ELF-1 (cell line): ENCODE measurements around the gene TNIK.

Experiments
- DNase-seq: peaks from one replicate; pipeline ENCODE4 v3.0.0-alpha.2; 2016; ENCODE audit warnings: low read depth, low spot score

The TNIK gene

DNA sequence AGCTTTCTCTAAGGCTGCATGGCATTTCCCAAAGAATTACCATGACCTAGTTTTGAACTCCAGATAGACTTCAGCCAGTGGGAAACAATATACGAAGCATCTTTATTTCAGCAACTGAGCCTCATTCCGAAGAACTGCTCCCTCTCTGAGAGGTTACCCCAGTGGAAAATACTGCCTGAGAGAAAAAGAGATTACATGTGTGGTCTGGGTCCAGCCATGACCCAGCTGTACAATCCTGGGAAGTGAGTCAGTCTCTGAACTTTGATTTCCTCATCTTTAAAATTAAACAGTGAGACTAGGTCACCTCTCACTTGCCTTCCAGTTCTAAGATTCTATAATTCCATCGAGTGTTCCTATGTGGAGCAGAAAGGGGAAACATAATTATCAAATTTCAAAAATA is 42.4 kb downstream of the TNIK start:
- DNase-seq: no peak

DNA sequence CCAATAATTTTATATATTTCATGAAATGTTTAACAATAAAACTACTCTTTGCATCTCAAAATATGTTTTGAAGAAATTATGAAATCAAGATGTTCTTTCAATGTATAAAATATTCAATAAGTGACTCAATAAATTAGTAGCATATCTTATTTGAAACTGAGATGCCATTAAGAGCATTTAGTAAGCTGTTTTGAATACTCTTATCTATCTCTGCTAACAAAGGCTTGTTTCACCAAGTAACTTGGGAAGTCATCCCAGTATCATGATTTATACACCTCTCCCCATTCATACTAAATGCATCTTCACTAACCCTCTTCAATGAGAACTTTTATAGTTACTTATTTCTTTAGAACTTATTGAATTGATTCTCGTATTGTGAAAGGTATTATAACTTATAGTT is 43.1 kb downstream of the TNIK start:
- DNase-seq: no peak

DNA sequence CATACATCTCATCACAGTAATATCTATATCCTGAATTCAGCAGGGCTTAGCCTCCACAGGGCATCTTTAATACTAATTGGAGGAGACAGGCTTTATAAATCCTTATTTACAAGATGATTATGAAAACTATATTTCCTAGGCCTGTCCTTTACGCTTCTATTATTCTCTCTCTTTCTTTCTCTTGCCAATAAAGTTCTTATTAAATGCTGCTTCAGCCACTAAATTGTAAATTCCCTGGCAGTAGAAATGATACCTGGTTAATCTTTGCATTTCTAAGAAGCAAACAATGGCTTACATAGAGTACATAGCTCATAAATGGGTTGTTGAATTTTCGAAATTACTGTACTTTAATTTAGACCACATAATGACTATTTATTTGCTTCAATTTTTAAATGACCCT is 43.5 kb downstream of the TNIK start:
- DNase-seq: no peak

DNA sequence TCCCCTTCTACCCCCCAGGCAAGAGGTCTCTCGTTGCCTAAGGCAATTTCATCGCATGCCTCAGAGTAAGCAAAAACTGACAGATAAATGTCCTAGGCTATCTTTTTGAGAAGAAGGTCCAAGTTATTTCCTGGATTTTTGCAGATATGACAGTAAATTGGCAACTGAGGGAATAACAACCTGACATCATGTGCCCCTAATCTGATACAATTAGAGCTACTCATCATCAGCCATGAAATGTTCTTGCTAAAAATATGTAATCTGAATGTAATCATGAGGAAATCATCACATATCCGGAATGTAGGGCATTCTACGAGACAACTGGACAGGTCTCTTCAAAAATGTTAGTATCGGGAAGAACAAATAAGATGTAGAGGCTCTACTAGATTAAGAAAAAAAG is 44.1 kb downstream of the TNIK start:
- DNase-seq: no peak

DNA sequence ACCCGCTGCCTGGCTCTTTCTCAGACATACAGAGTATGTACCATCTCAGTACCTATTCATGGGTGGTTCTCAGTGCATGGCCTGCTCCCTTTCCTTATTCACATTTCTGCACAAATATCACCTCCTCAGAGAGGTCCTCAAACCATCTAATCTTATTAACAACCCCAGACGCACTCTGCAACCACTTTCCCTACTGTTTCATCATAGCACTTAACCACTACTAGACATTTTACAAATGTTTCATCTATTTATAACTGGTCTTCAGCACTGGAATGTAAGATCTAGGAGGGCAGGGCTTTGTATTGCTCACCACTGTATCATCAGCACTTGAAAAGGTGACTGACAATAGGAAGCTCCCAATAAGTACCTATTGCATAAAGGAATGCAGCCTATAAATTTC is 45.1 kb downstream of the TNIK start:
- DNase-seq: no peak

DNA sequence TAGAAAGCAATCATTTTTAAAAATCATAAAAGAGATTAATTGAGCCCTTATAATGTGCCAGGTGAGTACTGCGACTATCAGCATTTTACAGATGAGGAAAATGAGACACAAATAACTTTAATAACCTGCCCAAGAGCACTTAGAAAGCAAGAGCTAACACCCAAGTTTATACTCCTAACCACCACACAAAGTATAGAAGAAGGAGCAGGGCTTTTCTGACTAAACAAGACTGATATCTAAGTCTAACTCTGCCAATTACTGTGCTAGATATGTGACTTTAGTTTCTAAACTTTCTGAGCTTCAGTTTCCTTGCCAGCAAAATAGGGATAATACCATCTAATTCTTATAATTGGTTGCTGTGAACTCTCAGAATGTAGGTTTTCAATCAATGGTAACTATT is 47.7 kb downstream of the TNIK start:
- DNase-seq: no peak

DNA sequence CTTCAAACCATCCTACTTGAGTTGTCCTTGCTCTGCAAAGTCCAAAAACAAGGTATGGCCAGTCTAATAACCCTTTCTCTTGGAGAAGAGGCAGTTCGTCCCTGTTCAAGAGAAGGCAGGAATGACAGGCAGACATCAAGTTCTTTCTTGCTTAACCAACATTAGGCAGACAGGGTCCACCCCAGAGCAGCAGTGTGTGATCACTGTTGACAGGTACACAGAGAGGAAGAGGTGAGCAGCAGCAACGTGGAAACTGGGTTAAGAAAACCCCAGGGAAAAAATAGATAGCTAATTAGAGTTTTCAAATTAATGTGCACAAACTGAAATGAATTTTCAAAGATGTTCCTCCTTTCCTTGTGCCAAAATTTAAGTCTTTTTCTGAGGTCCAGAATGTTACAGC is 48.2 kb downstream of the TNIK start:
- no peak for DNase-seq

DNA sequence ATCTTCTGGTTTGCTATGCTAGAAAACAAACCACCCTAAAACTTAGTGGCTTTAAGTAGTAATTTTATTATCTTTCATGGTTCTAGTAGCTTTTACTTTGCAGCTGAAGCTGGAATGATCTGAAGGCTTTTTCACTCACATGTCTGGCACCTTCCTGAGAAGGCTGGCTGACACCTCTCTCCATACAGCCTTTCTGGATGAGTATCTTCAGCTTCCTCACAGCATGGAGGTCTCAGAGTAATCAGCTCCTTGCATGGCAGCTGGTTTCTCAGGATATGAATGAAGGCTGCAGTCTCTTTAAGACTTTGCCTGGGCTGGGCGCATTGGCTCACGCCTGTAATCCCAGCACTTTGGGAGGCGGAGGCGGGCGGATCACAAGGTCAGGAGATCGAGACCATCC is 50.0 kb downstream of the TNIK start:
- DNase-seq: peak; percentile 2

DNA sequence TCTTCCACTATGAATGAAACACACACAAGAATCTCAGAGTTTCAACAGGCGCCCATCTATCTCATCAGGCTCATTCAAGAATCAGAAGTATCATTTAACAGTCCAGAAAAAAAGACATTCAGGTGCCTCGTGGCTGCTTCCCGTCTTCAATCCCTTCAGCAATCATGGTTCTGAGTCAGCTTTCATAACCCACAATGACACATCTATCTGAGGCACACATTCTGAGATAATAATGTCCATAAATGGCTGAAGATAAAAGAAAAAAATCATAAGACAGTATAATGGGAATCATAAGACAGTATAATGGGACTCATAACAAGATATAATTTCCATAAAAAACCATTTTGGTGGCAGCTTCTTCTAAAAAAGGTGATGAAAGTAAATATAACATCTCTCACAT is 52.4 kb downstream of the TNIK start:
- DNase-seq: no peak

DNA sequence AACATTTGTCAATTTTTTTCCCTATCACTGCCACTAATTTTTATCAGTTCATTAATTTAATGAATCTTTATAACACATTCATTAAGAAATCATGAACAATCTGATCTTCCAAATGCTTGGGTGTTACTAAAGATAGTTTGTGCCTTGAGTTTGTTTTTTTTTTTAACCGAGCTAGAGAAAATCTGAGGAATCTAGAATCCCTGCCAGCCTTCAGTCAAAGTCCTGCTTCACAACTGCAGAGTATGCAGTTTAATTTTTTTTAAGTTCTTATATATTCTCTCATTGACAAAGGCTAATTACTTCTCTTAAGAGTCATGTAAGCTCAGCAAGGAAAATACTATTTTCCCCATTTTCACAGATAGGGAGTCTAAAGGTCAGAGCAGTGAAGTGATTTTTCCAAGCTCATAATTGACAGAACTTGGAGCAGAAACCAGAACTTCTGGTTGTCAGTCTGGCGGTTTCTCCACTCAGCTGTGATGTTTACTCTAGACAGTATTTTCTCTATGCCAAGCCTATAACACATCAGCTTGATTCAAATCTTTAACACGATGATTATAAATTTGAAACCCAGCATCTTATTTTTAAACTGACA is 55.7 kb downstream of the TNIK start:
- DNase-seq: no peak

DNA sequence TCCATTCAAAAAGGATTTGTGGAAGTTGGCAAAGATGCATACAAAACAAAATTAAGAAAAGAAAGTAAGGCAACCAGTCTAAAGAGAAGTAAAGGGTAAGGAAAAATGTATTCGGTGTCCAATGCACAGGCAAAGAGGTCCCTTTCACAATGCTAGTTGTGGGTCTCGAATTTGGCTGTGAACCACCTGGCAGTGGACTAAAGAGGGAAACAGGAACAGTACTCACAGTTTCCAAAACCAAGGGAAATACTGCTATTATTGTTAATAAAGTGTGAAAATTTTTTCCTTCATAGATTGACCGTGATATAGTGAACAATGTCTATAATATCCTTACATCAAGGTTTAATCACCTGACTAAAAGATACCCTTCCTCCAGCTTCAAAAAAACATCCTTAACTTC is 57.9 kb downstream of the TNIK start:
- no peak for DNase-seq

DNA sequence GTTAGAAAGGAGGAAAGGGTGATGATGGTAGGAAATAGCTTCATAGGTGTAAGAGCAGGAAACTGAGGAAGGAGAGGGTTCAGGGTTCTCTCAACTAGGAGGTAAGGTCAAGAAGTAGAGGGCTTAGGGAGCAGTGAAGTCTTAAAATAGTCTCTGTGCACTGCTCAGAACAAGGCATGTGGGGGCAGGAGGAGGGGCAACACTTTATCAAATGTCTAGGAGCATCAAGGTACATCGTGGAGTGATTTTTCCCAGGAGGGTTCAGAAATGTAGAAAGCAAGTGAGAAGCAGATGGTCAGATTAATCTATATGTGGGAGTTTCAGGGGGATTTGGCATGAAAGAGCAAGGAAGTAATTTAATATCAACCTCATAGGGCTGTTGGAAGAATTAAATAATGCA is 58.8 kb downstream of the TNIK start:
- DNase-seq: no peak

DNA sequence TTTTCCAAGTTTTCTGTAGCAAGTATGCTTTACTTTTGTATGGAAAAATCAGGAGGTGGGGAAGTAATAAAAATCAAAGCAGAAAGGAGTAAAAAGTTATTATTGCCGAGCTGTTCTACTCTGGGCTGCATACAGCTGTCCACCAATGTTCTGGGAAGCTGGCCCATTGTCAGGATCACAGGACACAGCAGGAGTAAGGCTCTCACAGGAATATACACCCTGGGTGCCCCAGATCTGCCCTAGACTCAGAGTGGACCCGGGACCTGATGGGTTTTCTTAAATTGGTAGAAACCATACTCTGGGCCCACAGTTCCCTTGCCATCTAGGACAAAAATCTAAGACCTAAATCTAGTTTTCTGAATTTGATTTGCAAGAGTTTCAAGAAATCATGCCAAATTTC is 60.4 kb downstream of the TNIK start:
- DNase-seq: no peak

DNA sequence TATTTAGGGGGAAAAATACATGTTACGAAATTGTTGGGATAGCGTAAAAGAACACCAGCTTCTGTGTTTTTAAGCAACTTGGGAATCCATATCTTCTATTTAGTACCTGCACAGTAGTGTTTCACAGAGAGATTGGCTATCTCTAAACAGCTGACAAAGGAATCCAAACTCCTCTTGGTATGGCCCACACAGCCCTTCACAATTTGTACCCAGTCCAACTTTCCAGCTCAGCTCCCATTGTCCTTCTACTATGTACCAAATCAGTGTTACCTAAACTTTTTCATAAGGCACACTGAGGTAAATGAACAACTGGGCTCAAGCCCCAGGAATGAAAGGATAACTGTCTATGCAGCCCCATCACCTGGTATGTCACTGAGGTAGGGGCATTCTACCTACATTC is 61.9 kb downstream of the TNIK start:
- no peak for DNase-seq

DNA sequence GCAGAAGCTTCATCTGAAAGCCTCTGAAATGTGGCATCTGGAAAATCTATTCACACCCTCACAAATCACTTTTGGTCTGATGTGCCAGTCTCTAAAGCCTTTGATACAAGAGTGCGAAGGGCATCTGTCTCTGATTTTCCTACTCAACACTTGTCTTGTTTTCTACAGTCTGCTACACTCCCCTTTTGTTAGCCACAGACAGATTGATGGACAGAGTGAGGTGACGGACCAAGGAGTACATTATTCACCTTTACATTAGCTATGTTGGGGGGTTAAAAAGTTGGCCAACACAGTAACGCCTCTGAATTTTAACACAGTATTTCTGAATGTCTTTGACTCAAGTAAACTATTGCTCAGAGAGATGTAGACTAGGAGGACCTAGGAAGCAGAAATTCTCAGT is 63.1 kb downstream of the TNIK start:
- DNase-seq: no peak

DNA sequence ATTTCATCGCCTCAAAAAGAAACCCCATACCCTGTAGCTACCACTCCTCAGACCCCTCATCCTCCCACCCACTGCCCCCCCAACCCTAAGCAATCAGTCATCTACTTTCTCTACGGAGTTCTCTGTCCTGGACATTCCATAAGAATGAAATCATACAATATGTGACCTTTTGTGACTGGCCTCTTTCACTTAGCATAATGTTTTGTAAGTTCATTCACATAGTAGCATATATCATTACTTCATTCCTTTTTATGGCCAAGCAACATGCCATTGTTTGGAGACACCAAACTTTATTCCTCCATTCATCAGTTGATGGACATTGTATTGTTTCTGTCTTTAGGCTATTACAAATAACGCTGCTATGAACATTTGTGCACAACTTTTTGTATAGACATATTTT is 64.2 kb downstream of the TNIK start:
- no peak for DNase-seq

DNA sequence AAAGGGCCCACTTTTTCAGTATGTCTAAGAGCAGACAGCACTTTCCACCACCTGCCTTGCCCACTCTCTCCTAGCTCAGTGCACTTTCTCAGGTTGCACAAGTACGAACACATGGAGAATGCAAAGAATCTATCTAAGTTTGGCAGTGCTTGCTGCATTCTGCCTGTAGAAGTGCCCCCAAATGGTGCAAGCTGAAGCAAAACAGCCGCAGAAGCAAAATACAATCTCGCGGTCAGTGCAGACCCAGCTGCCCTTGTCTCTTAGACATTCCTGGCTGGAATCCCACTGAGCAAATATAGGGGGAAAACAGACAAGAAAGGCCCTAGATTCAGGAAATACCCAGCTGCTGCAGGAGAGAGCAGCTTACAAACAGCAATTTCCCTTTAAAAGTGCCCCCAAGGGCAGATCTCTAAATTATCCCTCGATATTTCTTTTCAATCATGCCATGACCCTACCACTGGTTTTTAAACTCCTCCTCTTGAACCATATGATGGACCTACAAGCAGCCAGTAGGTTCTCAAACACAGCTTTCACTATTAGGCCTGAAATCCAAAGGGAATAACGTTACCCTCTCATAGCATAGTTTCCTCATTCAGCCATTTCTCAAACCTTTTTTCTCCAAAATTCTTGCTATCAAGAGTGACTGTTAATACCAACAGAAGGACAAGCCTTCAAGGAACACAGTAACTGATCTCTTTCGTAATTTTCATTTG is 67.0 kb downstream of the TNIK start:
- DNase-seq: peak; percentile 57

DNA sequence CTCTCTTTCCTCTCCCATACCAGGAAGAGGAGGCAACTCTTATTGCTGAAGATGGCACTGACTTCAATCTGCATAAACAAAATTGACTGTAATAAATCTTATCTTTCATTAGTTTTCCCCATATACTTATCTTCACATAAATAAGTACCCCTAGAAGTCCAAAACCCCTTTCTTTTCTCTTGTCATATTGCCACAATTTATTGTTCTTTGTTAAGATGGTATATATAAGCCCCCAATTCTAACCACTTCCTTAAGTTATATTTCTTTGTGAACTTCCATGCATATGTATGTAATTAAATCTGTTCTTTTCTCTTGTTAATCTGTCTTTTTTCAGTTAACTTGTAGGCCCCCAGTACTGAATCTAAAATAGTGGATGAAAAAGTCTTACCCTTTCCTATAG is 68.8 kb downstream of the TNIK start:
- DNase-seq: no peak

DNA sequence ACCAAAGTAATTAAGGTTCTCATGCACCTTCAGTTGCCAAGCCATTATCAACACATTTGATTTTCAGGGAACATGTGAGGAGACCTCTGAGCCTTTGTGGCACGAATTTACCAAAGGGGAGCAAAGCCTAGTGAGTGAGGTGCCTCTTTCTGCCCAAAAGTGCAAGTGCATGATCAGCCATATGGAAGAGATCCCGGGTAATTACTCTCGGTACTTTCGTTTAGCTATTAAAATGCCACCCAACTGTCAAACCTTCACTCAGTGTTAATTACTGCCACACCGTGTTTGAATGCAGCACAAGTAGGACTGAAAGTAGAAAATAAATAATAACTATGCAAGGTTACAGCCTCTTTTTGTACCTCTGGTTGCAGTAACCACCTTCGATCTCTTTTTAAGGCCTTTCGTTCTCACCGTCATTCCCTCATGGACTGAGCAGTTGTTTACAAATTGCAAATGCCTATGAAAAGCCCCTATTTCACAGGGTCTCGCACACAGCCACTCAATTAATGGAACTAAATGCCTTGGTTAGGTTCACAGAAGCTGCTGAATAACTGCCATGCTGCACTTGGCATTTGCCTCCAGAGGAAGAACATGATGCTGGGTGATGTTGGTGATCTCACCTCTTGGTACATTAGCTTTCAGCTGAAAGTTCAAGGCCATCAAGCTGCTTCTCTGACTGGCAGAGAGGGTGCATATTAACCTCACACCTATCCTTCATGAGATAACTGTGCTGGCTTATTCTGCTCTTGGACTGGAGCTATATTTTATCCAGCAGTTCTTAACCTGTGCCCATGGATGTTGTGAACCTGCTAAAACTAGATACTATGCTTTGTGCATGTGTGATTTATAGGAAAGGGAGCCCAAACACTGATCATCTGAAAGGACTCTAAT is 69.9 kb downstream of the TNIK start:
- no peak for DNase-seq

DNA sequence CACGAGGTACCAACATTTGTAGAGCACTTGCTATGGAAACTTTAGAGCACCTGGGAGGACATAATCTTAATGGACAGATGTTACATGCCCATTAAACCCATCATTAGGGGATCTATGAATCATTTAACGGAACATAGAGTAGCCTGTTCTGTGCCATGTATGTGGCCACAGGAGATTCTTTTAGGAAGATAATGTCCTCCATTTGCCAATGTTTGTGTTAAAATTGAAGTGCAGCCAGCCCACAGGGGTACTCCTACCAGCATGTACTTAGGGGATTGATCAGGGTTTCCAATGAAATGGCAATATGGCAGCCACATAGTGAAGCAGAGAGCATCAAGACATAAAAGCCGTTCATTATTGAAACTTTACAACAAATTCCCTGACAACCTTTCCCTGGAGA is 70.7 kb downstream of the TNIK start:
- DNase-seq: no peak

DNA sequence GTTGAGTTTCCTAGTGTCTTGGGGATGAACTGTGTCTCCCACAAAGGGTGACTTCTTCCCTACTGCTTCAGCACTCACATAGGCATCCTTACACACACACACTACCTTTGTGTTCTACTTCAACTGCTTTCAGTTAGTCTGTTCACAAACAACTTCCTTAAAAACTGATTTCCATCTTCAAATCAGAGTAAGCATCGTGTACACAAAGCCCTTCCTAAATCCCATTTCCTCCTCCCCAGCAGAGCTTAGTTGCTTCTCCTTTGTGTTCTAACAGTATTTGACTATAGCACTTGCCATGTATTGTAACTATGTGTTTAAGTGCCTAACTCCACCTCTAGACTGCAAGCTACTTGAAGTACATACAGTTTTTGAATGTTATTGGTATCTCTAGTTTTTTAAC is 71.7 kb downstream of the TNIK start:
- DNase-seq: no peak

DNA sequence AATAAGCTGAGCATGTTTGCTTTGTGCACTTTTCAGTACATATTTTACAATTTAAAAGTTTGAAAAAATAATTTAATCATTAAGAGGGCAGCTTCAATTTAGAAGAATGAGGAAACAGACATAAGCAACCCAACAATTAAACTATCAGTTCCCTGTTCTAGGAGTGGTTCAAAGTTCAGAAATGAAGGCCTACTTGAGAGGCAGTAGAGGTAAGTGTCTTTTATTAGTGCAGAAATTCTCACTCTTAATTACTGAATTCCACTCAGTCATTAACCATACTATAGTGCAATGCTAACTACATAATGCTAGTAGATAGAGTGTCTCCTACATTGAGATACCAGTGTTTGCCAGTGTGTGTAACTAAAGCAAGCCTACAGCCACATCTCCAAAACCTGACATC is 73.1 kb downstream of the TNIK start:
- DNase-seq: no peak

DNA sequence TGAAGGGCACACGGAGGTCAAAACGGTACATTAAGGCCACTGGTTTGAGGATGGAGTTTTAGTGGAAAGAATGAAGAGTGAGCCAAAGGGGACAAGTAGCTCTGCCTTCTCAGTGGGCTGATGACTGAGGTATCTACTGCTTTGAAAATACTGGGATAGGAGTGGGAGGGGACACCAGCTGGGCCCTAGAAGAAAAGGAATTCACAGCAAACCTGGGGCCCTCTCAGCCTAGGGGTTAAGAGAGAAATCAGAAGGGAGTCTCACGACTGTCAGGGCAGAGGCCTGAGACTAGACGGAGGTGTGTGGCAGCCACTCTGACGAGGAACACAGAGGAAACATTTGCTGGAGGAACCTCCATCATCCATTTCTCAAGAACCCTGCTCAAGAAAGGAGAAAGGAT is 75.1 kb downstream of the TNIK start:
- DNase-seq: no peak
